ENCODE data around the gene RORC.

The RORC gene

GRCh38 chr1:151834239-151834638 is 2.6 kb upstream of the RORC start:
- H3K4me3 ChIP-seq (ENCODE audit: low read length), result no peak overlapping the region
- no peak for DNase-seq (ENCODE audit: low read depth)
- no peak for TF ChIP-seq CTCF (conservative IDR thresholded peaks at IDR 0.05; ENCODE audit: low read depth, low read length)

GRCh38 chr1:151833172-151833900 is 1.7 kb upstream of the RORC start:
- no peak for TF ChIP-seq CTCF (conservative IDR thresholded peaks at IDR 0.05; ENCODE audit: low read depth, low read length)
- H3K4me3 ChIP-seq (ENCODE audit: low read length), result no peak overlapping the region
- no peak for DNase-seq (ENCODE audit: low read depth)

DNA sequence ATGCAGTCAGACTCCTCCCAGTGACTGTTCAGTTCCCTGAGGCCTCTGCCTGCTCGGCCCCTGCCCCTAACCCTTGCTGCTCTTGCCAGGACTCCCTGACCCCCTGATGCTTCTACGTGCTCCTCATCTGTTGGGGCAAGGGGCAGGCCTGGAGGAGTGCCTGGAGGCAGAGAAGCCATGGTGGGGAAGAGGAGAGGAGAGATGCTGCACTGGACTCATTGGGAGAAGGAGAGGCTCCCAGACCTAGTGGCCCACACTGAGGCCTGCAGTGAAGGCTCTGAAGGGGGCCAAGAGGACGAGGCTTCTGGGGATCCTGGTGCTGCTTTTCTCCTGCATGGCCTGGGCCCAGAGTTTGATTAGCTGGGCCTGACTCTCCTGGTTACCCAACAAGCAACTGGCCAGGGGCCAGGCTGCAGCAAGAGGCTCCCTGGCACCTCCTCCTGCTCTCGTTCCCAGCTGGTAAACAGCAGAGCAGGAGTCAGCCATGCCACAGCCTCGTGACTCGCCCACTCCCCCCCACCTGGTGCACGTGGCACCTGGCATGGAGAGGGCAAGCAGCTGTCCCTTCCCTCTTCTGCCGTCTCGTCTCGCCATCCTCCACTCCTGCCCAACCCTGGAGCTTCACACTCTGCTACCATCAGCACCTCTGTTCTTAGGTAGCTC is 847 bp upstream of the RORC start:
- no peak overlapping the region for H3K4me3 ChIP-seq (ENCODE audit: low read length)
- peak; percentile 52 for DNase-seq (ENCODE audit: low read depth)
- TF ChIP-seq CTCF (conservative IDR thresholded peaks at IDR 0.05; ENCODE audit: low read depth, low read length), result no peak

- TF ChIP-seq CTCF (conservative IDR thresholded peaks at IDR 0.05; ENCODE audit: low read depth, low read length), result no peak
- H3K4me3 ChIP-seq (ENCODE audit: low read length), result no peak overlapping the region
- DNase-seq (ENCODE audit: low read depth), result no peak
Measured at GRCh38 chr1:151831256-151831591, 378 bp downstream of the RORC start.

DNA sequence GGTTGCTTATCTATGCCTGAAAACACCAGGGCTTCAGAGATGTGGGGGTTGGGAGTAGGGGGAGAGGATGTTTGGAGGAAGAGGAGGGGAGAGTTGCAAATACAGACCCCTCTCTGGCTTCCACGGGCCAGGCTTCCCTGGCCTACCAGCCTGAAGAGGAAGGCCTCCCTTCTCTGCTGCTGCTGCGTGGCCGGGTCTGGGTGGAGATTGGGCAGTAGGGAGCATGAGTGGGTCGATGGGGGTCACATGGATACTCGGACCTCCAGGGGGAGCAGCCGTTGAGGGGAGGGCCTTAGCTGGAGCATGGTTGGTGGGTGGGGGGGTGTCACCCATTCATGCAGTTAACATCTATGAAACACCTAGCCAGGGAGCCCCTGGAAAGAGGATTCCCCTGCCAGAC is 1.5 kb downstream of the RORC start:
- H3K4me3 ChIP-seq (ENCODE audit: low read length), result no peak overlapping the region
- no peak for DNase-seq (ENCODE audit: low read depth)
- no peak for TF ChIP-seq CTCF (conservative IDR thresholded peaks at IDR 0.05; ENCODE audit: low read depth, low read length)

DNA sequence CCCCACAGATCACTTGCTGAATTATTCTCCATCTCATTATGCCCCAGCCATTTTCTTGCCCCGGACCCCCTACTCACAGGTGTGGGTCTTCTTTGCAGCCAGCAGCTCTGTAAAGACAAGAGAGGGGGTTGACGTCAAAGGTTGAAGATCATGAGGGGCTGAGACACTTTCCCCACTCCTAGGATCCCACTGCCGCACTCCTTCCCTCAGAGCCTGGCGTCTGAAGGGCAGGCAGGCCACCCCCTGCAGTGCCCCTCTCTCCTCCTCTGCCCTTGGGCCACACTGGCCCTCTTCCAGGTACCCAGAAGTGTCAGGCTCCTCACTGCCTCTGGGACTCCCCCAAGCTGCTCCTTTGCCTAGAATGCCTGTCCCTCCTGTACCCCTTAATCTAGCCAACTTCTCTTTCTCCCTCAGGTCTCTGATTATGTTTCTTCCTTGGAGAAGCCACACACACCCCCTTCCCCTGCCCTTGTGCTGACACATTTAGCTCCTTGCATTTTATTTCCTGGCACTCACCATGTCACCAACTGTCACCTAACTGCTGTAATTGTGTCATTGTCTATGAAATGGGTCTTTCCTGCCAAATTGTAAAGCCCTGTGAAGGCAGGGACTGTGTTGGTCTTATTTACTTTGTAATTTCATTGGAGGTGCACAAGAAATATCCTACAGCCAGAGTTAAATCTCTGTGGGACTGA is 2.1 kb downstream of the RORC start:
- H3K4me3 ChIP-seq (ENCODE audit: low read length), result no peak overlapping the region
- DNase-seq (ENCODE audit: low read depth), result no peak
- no peak for TF ChIP-seq CTCF (conservative IDR thresholded peaks at IDR 0.05; ENCODE audit: low read depth, low read length)

Measured in retinal pigment epithelial cell (primary cell).